ACHN (cell line): ENCODE measurements around the gene IL18BP.
A peak's percentile ranks its signal among the peaks of the same experiment; 100 is the strongest.

Source experiments
- DNase-seq: peaks from one replicate; pipeline ENCODE4 v3.0.0-alpha.2; 2015
- in situ Hi-C: cut with HindIII; loops from 2 replicates; pipeline ENCODE4 v1.10.0; 2017; ENCODE audit warnings: low sequenced_read_pairs, low pct_ligation_motif_present, low pct_unique_long_range_greater_than_20kb

Gene IL18BP

GRCh38 chr11:71998649-71999310 lies at the start of gene IL18BP:
IL18BP (plus strand) TSS chr11:71998909; CDS start chr11:71999985, 1,076 bp downstream.
- in situ Hi-C loops = no loop called here
- no peak for DNase-seq

GRCh38 chr11:71949034-71949433 lies 49.7 kb upstream of the IL18BP start:
- DNase-seq = no peak
- in situ Hi-C loops = no loop called here

GRCh38 chr11:71951741-71952310 lies 46.9 kb upstream of the IL18BP start:
- no peak for DNase-seq
- in situ Hi-C loops = no loop called here

GRCh38 chr11:71955898-71956456 lies 42.7 kb upstream of the IL18BP start:
- DNase-seq = no peak
- in situ Hi-C loops = no loop called here

GRCh38 chr11:71962428-71963038 lies 36.2 kb upstream of the IL18BP start:
- in situ Hi-C loops = no loop called here
- peak; percentile 67 for DNase-seq

- DNase-seq = no peak
- in situ Hi-C loops = no loop called here
Observed at GRCh38 chr11:71963468-71963867, 35.2 kb upstream of the IL18BP start.

GRCh38 chr11:71964641-71965040 lies 34.1 kb upstream of the IL18BP start:
- in situ Hi-C loops = no loop called here
- DNase-seq = no peak

GRCh38 chr11:71971680-71972079 lies 27.0 kb upstream of the IL18BP start:
- in situ Hi-C loops = no loop called here
- no peak for DNase-seq

- in situ Hi-C loops = no loop called here
- no peak for DNase-seq
Observed at GRCh38 chr11:71976551-71976950, 22.2 kb upstream of the IL18BP start.

- in situ Hi-C loops = no loop called here
- DNase-seq = no peak
Observed at GRCh38 chr11:71977090-71977489, 21.6 kb upstream of the IL18BP start.

GRCh38 chr11:71977743-71978418 lies 20.8 kb upstream of the IL18BP start:
- peak; percentile 54 for DNase-seq
- in situ Hi-C loops = no loop called here

- no peak for DNase-seq
- in situ Hi-C loops = no loop called here
Observed at GRCh38 chr11:71979094-71979493, 19.6 kb upstream of the IL18BP start.

- in situ Hi-C loops = no loop called here
- no peak for DNase-seq
Observed at GRCh38 chr11:71979602-71980001, 19.1 kb upstream of the IL18BP start.

- DNase-seq = no peak
- in situ Hi-C loops = no loop called here
Observed at GRCh38 chr11:71986131-71986530, 12.6 kb upstream of the IL18BP start.

GRCh38 chr11:71987521-71987920 lies 11.2 kb upstream of the IL18BP start:
- DNase-seq = no peak
- in situ Hi-C loops = no loop called here

- in situ Hi-C loops = no loop called here
- no peak for DNase-seq
Observed at GRCh38 chr11:71988050-71988449, 10.7 kb upstream of the IL18BP start.

- no peak for DNase-seq
- in situ Hi-C loops = no loop called here
Observed at GRCh38 chr11:71990701-71991100, 8.0 kb upstream of the IL18BP start.

- no peak for DNase-seq
- in situ Hi-C loops = no loop called here
Observed at GRCh38 chr11:71991494-71991893, 7.2 kb upstream of the IL18BP start.

- in situ Hi-C loops = no loop called here
- DNase-seq = no peak
Observed at GRCh38 chr11:71992136-71992730, 6.5 kb upstream of the IL18BP start.
